Upper lobe of left lung (tissue), 4 donors: ENCODE results near the gene ZFP3.
"Not testable (repeated sequence)": the region's sequence is repeated elsewhere in the genome, so short reads cannot be mapped to it uniquely, and the experiment has no call there.

ENCODE experiments used
- CTCF ChIP-seq, 6 experiments: fragments of 450-650 bp in 4 of 6; fragments of 200-600 bp in 2 of 6; sonication (generic) in 2 of 6; IDR thresholded peaks; one replicate each; pipeline ENCODE4 v1.5.1; 2016 to 2019; ENCODE audit warnings: antibody characterized with exemption in 6 of 6
- POLR2A ChIP-seq, 4 donors: fragments of 450-650 bp; IDR thresholded peaks; one replicate each; pipeline ENCODE4 v1.5.1; 2016 to 2017; ENCODE audit warnings: antibody characterized with exemption in 4 of 4, mild to moderate bottlenecking in 2 of 4
- POLR2AphosphoS5 ChIP-seq, 2 donors: sonication (generic); formaldehyde crosslinking; IDR thresholded peaks; one replicate each; pipeline ENCODE4 v1.5.1; 2017; ENCODE audit warnings: antibody characterized with exemption in 2 of 2

DNA sequence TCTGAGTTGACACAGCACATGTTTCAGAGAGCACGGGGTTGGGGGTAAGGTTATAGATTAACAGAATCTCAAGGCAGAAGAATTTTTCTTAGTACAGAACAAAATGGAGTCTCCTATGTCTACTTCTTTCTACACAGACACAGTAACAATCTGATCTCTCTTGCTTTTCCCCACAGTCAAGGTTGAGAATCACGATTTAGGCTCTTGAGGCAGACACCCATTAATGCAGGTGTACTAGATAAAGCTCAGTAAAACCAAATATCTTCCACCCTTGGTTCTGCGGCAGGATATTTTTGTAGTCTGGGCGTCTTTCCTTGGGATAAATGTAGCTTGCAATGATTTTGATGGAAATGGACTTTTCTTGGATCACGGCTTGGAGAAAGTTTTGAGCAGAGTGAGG is 2.8 kb upstream of the ZFP3 start:
- TF ChIP-seq CTCF, POLR2A, POLR2AphosphoS5 (IDR thresholded peaks at IDR 0.05): not testable (repeated sequence)
